ENCODE measurements around the gene FOSB. TPM values are rescaled to one million over a fixed set of nuclear protein-coding genes. Genes with fewer than 3 reads are reported as not detected.

Gene FOSB
- total RNA-seq, 1 experiment from 2014 or later = 6.4 TPM

DNA sequence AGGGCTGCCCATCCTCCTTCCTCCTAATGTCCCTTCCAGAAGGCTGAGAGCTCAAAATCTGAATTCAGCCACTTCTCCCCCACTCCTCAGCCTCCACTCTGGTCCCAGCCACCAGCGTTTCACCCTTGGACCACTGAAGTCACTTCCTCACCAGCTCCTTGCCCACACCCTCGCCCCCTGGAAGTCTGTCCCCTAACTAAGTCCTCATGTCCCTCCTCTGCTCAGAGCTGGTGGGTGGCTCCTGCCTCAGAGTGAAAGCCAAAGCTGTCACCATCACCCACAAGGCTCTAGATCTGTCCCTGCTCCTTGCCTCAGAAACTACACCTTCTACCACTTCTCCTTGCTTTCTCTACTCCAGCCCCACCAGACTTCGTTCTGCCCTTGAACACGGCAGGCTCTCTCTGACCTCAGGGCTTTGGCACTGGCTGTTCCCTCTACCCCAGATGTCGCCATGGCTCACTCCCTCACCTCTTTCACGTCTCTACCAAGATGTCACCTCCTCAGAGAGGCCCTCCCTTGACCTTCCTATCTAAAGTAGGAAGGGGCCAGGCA lies 45.8 kb upstream of the FOSB start:
- TF ChIP-seq, protein P1, sequence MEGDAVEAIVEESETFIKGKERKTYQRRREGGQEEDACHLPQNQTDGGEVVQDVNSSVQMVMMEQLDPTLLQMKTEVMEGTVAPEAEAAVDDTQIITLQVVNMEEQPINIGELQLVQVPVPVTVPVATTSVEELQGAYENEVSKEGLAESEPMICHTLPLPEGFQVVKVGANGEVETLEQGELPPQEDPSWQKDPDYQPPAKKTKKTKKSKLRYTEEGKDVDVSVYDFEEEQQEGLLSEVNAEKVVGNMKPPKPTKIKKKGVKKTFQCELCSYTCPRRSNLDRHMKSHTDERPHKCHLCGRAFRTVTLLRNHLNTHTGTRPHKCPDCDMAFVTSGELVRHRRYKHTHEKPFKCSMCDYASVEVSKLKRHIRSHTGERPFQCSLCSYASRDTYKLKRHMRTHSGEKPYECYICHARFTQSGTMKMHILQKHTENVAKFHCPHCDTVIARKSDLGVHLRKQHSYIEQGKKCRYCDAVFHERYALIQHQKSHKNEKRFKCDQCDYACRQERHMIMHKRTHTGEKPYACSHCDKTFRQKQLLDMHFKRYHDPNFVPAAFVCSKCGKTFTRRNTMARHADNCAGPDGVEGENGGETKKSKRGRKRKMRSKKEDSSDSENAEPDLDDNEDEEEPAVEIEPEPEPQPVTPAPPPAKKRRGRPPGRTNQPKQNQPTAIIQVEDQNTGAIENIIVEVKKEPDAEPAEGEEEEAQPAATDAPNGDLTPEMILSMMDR (IDR thresholded peaks at IDR 0.05; ENCODE audit: insufficient read depth in 1 of 2, low read depth in 1 of 2, low read length in 1 of 2, severe bottlenecking in 1 of 2, unreplicated experiment in 1 of 2) = no peak
- Histone ChIP-seq H3K4me3 (ENCODE audit: low read depth, low read length) (no peak overlapping the region), H3K9me3 (no peaks in the 10 kb centered on the region), H3K4me1 (peaks cover 15% of the 10 kb centered on the region), H3K36me3 (ENCODE audit: control insufficient read depth, insufficient read depth, low read length) (peaks cover 2% of the 10 kb centered on the region), H3K27me3 (replicated peaks; ENCODE audit: control insufficient read depth, insufficient read depth, low read length) (no peaks in the 10 kb centered on the region)
- H3K27ac Mint-ChIP-seq (ENCODE audit: unreplicated experiment) = peak overlapping the region; percentile 1
- ChIA-PET CTCF (no interaction called here), POLR2A (interaction anchor here (0.6 kb wide), 1 partner anchor 12 kb away, joined by 3 read pairs; no protein-coding TSS in a partner anchor)
- H3K27me3 Mint-ChIP-seq (ENCODE audit: insufficient read depth, unreplicated experiment) = no peaks in the 10 kb centered on the region
- DNase-seq = no peak
- no peaks in the 10 kb centered on the region for H3K9me3 Mint-ChIP-seq (ENCODE audit: unreplicated experiment)
- H3K4me3 Mint-ChIP-seq (ENCODE audit: unreplicated experiment) = no peak overlapping the region
- H3K4me1 Mint-ChIP-seq (ENCODE audit: low read depth, unreplicated experiment) = peaks cover 20% of the 10 kb centered on the region
- intact Hi-C loops (cut with micrococcal nuclease; ENCODE audit: unreplicated experiment) = loop anchor here (2.0 to 5.0 kb wide), 2 partner anchors 45 to 63 kb away; no protein-coding TSS in a partner anchor
- H3K36me3 Mint-ChIP-seq (ENCODE audit: insufficient read depth, unreplicated experiment) = peaks cover 33% of the 10 kb centered on the region
- no TSS peak for BruUV-seq (replicated peaks)

DNA sequence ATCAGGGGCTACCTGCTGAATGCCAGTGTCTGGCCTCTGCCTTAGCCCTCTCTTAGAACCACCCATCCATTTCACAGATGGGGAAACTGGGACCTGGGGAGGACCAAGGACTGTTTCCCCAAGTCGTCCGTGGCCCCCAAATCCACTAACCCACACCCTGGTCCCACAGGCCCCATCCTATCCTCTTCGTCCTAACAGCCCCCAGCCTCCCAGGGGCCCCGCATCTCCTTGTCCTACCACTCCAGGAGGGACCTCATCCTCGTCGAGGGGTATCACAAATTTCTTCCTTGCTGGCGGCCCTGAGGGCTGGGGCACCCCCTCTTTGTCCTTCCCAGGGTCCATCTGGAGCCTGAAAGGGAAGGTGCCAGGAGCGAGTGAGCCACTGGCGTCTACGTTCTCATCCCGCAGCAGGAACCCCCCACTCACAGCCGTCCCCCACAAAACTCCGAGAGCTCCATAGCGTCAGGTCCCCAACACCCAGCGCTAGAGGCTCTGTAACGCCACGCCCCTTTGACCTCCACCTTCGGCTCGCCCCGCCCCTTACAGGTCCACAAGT lies 44.7 kb upstream of the FOSB start:
- peaks cover 15% of the 10 kb centered on the region for H3K4me1 ChIP-seq
- H3K36me3 ChIP-seq (ENCODE audit: control insufficient read depth, insufficient read depth, low read length) = peaks cover 2% of the 10 kb centered on the region
- H3K9me3 Mint-ChIP-seq (ENCODE audit: unreplicated experiment) = no peaks in the 10 kb centered on the region
- H3K4me3 Mint-ChIP-seq (ENCODE audit: unreplicated experiment) = peak overlapping the region; percentile 86
- intact Hi-C loops (cut with micrococcal nuclease; ENCODE audit: unreplicated experiment) = loop anchor here (1.0 to 5.0 kb wide), 4 partner anchors 18 to 62 kb away; partner anchors contain the start of gene PPP1R13L
- H3K9me3 ChIP-seq = no peaks in the 10 kb centered on the region
- no peaks in the 10 kb centered on the region for H3K27me3 Mint-ChIP-seq (ENCODE audit: insufficient read depth, unreplicated experiment)
- H3K4me3 ChIP-seq (ENCODE audit: low read depth, low read length) = peak overlapping the region; percentile 65
- H3K27ac Mint-ChIP-seq (ENCODE audit: unreplicated experiment) = peak overlapping the region; percentile 89
- CTCF ChIA-PET = interaction anchor here (0.5 to 4.1 kb wide), 5 partner anchors 16 to 346 kb away, joined by 3 to 18 read pairs (median 3); no protein-coding TSS in a partner anchor
- peaks cover 20% of the 10 kb centered on the region for H3K4me1 Mint-ChIP-seq (ENCODE audit: low read depth, unreplicated experiment)
- TSS peak; percentile 84 for BruUV-seq (replicated peaks)
- no peak for DNase-seq
- POLR2A ChIA-PET = interaction anchor here (0.6 to 1.0 kb wide), 4 partner anchors 9 to 98 kb away, joined by 4 to 8 read pairs (median 6); no protein-coding TSS in a partner anchor
- H3K27me3 ChIP-seq (replicated peaks; ENCODE audit: control insufficient read depth, insufficient read depth, low read length) = no peaks in the 10 kb centered on the region
- H3K36me3 Mint-ChIP-seq (ENCODE audit: insufficient read depth, unreplicated experiment) = peaks cover 29% of the 10 kb centered on the region
- TF ChIP-seq, protein P1 (IDR thresholded peaks at IDR 0.05; ENCODE audit: insufficient read depth in 1 of 2, low read depth in 1 of 2, low read length in 1 of 2, severe bottlenecking in 1 of 2, unreplicated experiment in 1 of 2) = no peak

DNA sequence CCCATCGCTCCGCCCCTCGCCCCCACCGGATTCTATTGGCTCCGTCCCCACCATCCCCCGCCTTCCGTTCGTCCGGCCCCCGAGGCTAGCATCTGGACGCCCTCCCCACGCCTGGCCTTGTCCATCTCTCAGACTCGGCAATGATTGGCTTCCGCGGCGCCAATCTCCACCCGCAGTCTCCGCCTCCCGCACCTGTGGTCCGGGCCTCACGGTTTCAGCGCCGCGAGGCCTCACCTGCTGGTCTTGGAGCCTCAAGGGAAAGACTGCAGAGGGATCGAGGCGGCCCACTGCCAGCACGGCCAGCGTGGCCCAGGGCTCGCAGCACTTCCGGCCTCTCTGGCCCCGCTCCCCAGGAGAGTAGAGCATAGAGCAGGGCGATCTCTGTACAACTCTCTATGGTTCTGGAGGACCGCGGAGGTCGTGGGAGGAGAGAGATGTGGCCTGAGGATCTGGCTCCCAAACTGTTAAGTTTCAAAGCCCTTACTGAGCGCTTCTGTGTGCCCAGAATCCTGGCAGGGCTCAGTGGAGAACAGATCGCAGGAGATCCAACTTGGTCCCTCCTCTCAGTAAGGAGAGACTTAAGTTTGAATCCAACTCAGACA lies 44.1 kb upstream of the FOSB start, which contains the start of gene ERCC1:
Gene ERCC1, minus strand, starts transcription at position 329 of the 602 bp plus-strand sequence. CDS start 543 bp downstream, outside the sequence.
- DNase-seq = peak; percentile 99 to 100
- POLR2A ChIA-PET = interaction anchor here (0.6 to 1.0 kb wide), 4 partner anchors 9 to 99 kb away, joined by 4 to 8 read pairs (median 6); no protein-coding TSS in a partner anchor
- TF ChIP-seq, protein P1 (IDR thresholded peaks at IDR 0.05; ENCODE audit: insufficient read depth in 1 of 2, low read depth in 1 of 2, low read length in 1 of 2, severe bottlenecking in 1 of 2, unreplicated experiment in 1 of 2) = no peak
- Mint-ChIP-seq H3K36me3 (ENCODE audit: insufficient read depth, unreplicated experiment) (peaks cover 26% of the 10 kb centered on the region), H3K27ac (ENCODE audit: unreplicated experiment) (peak within 1 kb of the TSS; percentile 89), H3K4me3 (ENCODE audit: unreplicated experiment) (peak within 1 kb of the TSS; percentile 86), H3K9me3 (ENCODE audit: unreplicated experiment) (no peaks in the 10 kb centered on the region), H3K27me3 (ENCODE audit: insufficient read depth, unreplicated experiment) (no peaks in the 10 kb centered on the region), H3K4me1 (ENCODE audit: low read depth, unreplicated experiment) (peaks cover 20% of the 10 kb centered on the region)
- Histone ChIP-seq H3K4me1 (peaks cover 15% of the 10 kb centered on the region), H3K9me3 (no peaks in the 10 kb centered on the region), H3K36me3 (ENCODE audit: control insufficient read depth, insufficient read depth, low read length) (peaks cover 2% of the 10 kb centered on the region), H3K27me3 (replicated peaks; ENCODE audit: control insufficient read depth, insufficient read depth, low read length) (no peaks in the 10 kb centered on the region), H3K4me3 (ENCODE audit: low read depth, low read length) (peak within 1 kb of the TSS; percentile 65)
- CTCF ChIA-PET = interaction anchor here (0.7 to 4.1 kb wide), 4 partner anchors 16 to 62 kb away, joined by 3 to 18 read pairs (median 5); no protein-coding TSS in a partner anchor
- intact Hi-C loops (cut with micrococcal nuclease; ENCODE audit: unreplicated experiment) = loop anchor here (1.0 to 5.0 kb wide), 4 partner anchors 18 to 61 kb away; partner anchors contain the start of gene PPP1R13L
- BruUV-seq (replicated peaks) = TSS peak; percentile 83
